Head of caudate nucleus (tissue), 42 donors: Measurements from ENCODE around the gene SNX8.
A peak's percentile ranks its signal among the peaks of the same experiment; 100 is the strongest.
"Not testable (repeated sequence)": the region's sequence is repeated elsewhere in the genome, so short reads cannot be mapped to it uniquely, and the experiment has no call there.

ENCODE experiments used
- DNase-seq, 42 donors: peaks; one replicate each; pipeline versions ENCODE4 v3.0.0 to v3.0.0-alpha.2; 2020 to 2021; ENCODE audit warnings: mixed read lengths in 7 of 42
- intact Hi-C: fragments of 100-400 bp; cut with DNase I; formaldehyde crosslinking; loops from one replicate; pipeline ENCODE4 v1.15.0; 2022

Gene SNX8

GRCh38 chr7:2336626-2337299 lies 22.5 kb upstream of the SNX8 start:
- no peak for DNase-seq
- intact Hi-C loops: no loop called here

- DNase-seq, intact Hi-C loops: not testable (repeated sequence)
Measured at GRCh38 chr7:2332606-2333231, 18.5 kb upstream of the SNX8 start.

- DNase-seq: no peak
- intact Hi-C loops: no loop called here
Measured at GRCh38 chr7:2331707-2332106, 17.5 kb upstream of the SNX8 start.

GRCh38 chr7:2330493-2330892 lies 16.3 kb upstream of the SNX8 start:
- intact Hi-C loops: no loop called here
- DNase-seq: no peak

GRCh38 chr7:2326951-2327350 lies 12.7 kb upstream of the SNX8 start:
- intact Hi-C loops: no loop called here
- no peak for DNase-seq

- intact Hi-C loops: no loop called here
- DNase-seq: no peak
Measured at GRCh38 chr7:2325162-2325561, 10.9 kb upstream of the SNX8 start.

- intact Hi-C loops: no loop called here
- DNase-seq: peak in 31 of 42 donors; percentile 7 to 74 (median 33)
Measured at GRCh38 chr7:2321020-2321419, 6.8 kb upstream of the SNX8 start.

GRCh38 chr7:2317556-2318293 lies 3.5 kb upstream of the SNX8 start:
- no peak for DNase-seq
- intact Hi-C loops: loop anchor here (5.0 kb wide), 1 partner anchor 75 kb away; the partner anchor contains the start of genes MRM2 and NUDT1

GRCh38 chr7:2316578-2316977 lies 2.3 kb upstream of the SNX8 start:
- DNase-seq: no peak
- intact Hi-C loops: loop anchor here (5.0 kb wide), 1 partner anchor 74 kb away; the partner anchor contains the start of genes MRM2 and NUDT1

GRCh38 chr7:2315787-2316186 lies 1.5 kb upstream of the SNX8 start:
- DNase-seq: no peak
- intact Hi-C loops: loop anchor here (5.0 kb wide), 1 partner anchor 73 kb away; the partner anchor contains the start of genes MRM2 and NUDT1

GRCh38 chr7:2314956-2315530 lies 802 bp upstream of the SNX8 start:
- intact Hi-C loops: loop anchor here (5.0 kb wide), 1 partner anchor 73 kb away; the partner anchor contains the start of genes MRM2 and NUDT1

GRCh38 chr7:2313450-2314208 lies 612 bp downstream of the SNX8 start:
- intact Hi-C loops: no loop called here
- DNase-seq: peak in 10 of 42 donors; percentile 3 to 36 (median 22)

More at GRCh38 chr7:2314956-2315530, 802 bp upstream of the SNX8 start:
- not testable (repeated sequence) for DNase-seq

- intact Hi-C loops: no loop called here
- no peak for DNase-seq
Measured at GRCh38 chr7:2312267-2312929, 1.8 kb downstream of the SNX8 start.

GRCh38 chr7:2309889-2310331 lies 4.3 kb downstream of the SNX8 start:
- intact Hi-C loops: no loop called here
- no peak for DNase-seq

GRCh38 chr7:2307690-2308107 lies 6.5 kb downstream of the SNX8 start:
- no peak for DNase-seq
- intact Hi-C loops: no loop called here

- intact Hi-C loops: no loop called here
- DNase-seq: no peak
Measured at GRCh38 chr7:2306688-2307087, 7.6 kb downstream of the SNX8 start.

- intact Hi-C loops, DNase-seq: not testable (repeated sequence)
Measured at GRCh38 chr7:2305258-2305657, 9.0 kb downstream of the SNX8 start.

- not testable (repeated sequence) for DNase-seq
Measured at GRCh38 chr7:2303520-2303919, 10.7 kb downstream of the SNX8 start.

More at GRCh38 chr7:2303520-2303919, 10.7 kb downstream of the SNX8 start:
- intact Hi-C loops: not testable (repeated sequence)
